Esophagus squamous epithelium (tissue), 4 donors: ENCODE data around the gene OPA3.

Experiments
- CTCF ChIP-seq, 6 experiments: fragments of 450-650 bp in 4 of 6; fragments of 200-600 bp in 2 of 6; sonication (generic) in 2 of 6; IDR thresholded peaks; one replicate each; pipeline ENCODE4 v1.5.1; 2016 to 2019; ENCODE audit warnings: antibody characterized with exemption in 6 of 6, mild to moderate bottlenecking in 4 of 6, moderate library complexity in 4 of 6
- POLR2A ChIP-seq, 4 donors: fragments of 450-650 bp; IDR thresholded peaks; one replicate each; pipeline ENCODE4 v1.6.1; 2017; ENCODE audit warnings: antibody characterized with exemption in 4 of 4, mild to moderate bottlenecking in 4 of 4, moderate library complexity in 3 of 4

GRCh38 chr19:45601524-45602374 lies 17.1 kb upstream of the OPA3 start, which contains the start of gene GPR4:
- TF ChIP-seq CTCF (IDR thresholded peaks at IDR 0.05) = no peak
- no peak for TF ChIP-seq POLR2A (IDR thresholded peaks at IDR 0.05)
